H54 (cell line): ENCODE data around the gene AKT2.

Source experiments
- DNase-seq: peaks from one replicate; pipeline ENCODE4 v3.0.0; 2011; ENCODE audit warnings: low spot score, mixed read lengths; ENCODE audit not compliant: insufficient read length
- FAIRE-seq: peaks from 3 replicates; lab custom pipeline; 2011; peaks lifted over from hg19 to GRCh38; lab: Jason Lieb, UNC
- POLR2A ChIP-seq: IDR thresholded peaks from 2 replicates; pipeline ENCODE4 v1.6.1; 2011; ENCODE audit warnings: low read depth, mild to moderate bottlenecking, low read length

AKT2 gene

DNA sequence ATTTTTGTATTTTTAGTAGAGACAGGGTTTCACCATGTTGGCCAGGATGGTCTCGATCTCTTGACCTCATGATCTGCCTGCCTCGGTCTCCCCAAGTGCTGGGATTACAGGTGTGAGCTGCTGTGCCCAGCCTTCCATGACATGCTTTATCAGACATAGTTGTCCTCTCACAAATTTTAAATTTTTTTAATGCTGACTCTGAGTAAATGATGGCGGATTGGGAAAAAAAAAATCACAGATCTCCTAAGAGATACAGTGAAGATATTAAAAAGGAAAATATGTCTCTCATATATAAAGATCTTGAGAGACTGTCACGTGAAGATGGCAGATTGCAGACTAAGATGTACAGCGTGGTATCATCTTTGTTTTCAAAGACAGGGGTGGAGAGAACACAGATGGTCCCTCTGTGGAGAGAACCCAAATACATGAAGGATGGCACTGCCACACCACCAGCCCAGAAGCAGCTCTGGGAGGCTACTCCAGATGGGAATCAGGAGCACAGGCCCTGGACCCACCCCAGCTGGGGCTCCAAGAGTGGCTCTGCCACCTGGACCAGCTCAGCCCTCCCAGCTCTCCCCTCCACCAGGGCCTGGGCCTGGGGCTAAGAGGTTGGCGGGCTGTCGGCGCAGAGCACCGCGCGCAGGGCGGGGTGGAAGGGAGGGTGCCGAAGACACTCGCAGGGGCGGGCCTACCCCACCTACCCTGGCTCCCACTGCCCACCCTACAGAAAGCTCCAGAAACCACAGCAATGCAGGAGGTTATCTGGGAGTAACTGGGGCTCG, 38.7 kb downstream of the AKT2 start:
- FAIRE-seq (no peak), DNase-seq (no peak)
- TF ChIP-seq POLR2A = no peak

DNA sequence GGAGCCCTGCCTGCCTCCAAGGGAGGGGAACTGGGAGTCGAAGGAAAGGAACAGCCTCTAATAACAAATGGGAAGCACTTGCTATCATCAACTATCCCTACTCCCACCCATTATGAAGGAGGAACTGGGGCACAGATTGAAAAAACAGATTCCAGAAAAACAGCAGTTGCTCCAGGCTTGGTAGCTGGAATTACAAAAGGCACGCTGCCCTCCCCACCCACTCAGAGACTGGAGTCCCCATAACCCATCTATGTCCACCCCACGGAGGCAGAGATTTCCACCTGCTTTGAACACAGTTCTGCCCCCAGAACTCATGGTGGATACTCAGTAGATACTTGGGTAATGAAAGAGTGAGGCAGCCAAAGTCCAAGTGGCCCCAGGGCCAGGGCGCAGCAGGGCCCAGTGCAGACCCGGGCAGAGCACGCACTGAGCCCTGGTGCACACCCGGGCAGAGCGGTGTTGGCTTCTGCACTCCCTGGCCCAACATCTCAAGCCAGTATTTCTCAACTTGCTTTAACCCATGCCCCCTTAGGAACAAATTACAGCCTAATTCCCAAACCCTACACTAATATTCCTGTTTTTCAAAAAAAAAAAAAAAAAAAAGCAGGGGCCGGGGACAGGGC, 39.5 kb downstream of the AKT2 start:
- no peak for FAIRE-seq
- no peak for TF ChIP-seq POLR2A
- no peak for DNase-seq

DNA sequence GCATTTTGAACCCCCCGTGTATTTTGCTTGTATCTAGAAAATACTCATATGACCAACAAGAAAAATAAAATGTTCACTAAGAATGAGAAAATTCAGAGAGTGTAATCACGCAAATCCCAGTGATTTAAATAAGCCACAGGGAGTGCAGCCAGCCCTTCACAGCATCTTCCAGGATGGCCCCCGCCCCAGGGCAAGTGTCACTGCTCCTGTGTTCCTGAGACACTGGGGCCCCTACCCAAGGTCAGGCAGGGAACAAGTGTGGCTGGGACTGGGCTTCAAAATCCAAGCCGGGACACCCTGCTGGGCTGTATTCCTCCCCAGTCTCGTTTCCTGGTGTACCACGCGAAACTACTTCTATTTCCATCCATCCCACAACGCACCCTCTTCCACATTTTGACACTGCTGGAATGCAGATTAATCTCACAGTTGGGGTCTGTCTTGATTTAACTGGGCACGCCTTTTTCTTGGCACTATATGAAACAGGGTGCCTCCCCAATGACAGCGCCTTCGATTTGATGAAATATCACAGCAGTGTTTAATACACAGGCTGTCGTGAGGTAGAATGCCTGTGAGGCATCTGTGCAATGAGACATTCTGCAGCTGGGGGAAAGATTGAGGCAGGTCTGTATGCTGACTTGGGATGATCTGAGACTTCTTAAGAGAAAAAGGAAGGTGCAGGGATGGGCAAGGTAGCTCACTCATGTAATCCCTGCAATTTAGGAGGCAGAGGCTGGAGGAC, 40.4 kb downstream of the AKT2 start:
- DNase-seq (no peak), FAIRE-seq (no peak)
- TF ChIP-seq POLR2A = no peak

DNA sequence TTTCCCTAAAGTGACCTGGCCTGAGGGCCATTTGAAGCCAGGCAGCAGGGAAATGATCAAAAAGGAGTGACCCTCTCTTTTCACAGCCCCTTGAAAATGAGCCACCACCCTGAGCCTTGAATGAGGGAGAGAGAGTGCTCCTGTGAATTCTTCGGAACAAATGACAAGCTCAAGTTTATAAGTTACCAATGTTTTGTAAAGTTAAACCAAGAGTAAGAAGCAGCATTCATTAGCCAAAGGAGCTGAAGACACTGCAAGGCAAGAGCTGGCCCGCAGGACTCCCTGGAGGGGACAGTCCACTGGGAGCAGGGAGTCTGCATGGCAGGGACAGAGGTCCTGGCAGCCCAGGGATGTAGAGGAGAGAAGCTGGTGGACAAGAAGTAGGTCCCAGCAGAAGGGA, 42.0 kb downstream of the AKT2 start:
- FAIRE-seq (no peak), DNase-seq (no peak)
- no peak for TF ChIP-seq POLR2A

DNA sequence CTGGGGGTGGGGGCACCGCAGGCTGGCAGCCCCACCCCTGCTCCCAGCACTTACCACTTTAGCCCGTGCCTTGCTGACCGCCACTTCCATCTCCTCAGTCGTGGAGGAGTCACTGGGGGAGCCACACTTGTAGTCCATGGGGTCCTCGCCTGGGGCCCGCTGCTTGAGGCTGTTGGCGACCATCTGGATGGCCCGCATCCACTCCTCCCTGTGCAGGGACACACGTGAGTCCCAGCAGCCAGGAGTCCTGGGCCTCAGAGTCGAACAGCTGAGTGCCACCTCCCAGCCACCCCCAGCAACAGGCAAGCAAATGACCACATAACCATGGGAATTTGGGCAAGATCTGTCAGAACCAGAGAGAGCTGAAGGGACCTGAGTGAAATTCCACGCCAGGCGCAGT, 42.7 kb downstream of the AKT2 start:
- no peak for TF ChIP-seq POLR2A
- FAIRE-seq (no peak), DNase-seq (no peak)

DNA sequence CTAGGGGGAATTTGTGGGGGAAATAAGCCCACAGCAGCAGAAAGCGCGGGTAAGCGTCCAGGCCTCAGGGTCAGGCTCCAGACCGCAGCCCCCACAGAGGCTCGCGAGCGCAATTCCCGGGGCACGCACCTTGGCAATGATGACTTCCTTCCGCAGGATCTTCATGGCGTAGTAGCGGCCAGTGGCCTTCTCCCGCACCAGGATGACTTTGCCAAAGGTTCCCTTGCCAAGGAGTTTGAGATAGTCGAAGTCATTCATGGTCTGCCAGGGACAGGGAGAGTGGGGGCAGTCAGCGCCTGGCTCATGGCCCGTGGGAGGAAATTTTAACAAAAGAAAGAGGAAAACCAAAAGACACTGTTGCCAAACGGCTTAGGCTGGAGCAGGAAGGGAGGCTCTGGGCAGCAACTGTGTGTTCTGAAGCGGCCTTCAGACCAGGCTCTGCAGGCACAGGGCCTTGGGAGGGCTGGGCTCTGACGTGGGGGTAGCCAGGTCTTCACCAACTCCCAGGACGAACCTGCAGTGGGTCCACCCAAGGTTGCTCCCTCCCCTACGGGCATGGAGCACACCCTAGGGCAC, 43.2 kb downstream of the AKT2 start:
- FAIRE-seq (no peak), DNase-seq (no peak)
- no peak for TF ChIP-seq POLR2A

DNA sequence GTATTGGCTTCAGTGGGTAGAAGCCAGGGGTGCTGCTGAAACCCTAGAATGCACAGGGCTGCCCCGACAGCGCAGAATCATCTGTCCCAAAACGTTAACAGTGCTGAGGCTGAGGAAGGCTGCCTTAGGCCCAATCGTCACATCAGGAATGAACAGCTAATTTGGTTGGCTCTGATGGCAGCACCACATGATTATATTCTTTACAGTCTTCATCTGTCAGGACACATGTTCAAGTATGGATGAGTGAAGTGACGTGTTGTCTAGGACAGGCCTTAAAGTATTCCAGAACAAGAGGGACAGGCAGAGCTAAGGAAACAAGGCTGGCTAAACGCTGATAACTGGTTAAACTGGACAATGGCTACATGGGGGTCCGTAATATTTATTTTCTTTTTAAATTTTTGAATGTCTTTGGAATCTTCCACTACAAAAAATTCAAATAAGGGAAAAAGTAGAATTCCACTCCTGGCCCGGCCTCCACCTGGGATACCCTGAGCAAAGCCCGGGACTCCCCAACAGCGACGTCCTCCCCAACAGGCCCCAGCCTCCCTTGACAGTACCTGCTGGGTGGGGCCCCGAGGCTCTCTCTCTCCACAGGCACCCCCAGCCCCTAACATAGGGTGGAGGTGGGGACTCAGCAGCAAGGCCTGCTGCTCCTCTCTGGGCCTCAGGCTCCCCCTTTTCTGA, 43.9 kb downstream of the AKT2 start:
- FAIRE-seq = no peak
- TF ChIP-seq POLR2A = no peak
- no peak for DNase-seq

DNA sequence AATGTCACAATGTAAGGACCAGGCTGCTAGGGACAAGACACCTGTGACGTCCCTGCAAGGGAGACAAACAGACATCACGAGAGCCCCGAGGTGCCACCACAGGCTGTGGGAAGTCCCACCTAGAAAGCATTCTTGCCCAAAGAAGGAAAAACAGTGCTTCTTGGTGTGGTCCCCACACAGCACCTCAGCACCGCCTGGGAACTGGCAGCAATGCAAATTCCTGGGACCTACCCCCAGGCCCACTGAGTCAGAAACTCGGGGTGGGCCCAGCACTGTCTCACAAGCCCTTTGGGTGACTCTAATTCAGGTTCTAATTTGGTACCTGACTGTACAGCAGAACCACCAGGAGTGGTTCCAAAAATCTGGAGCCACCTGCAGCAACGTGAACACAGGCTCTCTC, 44.8 kb downstream of the AKT2 start:
- DNase-seq (no peak), FAIRE-seq (no peak)
- TF ChIP-seq POLR2A = no peak

DNA sequence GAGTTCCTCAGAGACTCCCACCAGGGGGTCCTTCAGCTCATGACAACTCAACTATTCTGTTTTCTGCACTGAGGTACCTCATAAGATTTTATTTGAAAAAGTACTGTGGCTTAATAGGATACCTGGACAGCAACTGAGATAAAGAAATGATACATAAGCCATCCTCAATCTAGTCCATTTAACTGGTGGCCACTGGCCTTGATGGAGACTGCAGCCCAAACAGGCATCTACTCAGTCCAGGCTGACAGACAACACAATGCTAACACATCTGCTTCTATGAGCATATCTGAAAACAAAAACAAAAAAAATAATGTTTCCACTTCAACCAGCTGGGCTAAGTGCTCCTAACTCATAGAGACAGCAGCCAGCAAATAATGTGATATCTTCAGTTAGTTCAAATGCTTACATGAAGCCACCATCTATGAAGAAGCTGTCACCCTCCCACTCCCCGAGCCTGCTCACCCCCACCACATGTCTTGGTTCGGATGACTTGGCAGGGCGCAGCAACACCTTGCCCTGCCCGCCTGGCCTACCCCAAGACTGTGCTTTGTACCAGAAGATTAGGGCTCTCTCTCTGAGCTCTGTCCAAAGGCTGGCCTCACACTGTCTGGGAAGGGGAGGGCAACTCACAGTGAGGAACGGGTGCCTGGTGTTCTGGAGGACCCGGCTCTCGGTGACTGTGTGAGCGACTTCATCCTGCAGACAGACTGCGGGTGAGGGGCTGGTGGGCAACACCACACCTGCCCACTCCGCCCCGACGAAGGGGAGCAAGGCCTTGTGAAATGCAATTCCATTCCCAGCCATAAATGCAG, 45.5 kb downstream of the AKT2 start:
- FAIRE-seq (no peak), DNase-seq (no peak)
- TF ChIP-seq POLR2A = no peak

DNA sequence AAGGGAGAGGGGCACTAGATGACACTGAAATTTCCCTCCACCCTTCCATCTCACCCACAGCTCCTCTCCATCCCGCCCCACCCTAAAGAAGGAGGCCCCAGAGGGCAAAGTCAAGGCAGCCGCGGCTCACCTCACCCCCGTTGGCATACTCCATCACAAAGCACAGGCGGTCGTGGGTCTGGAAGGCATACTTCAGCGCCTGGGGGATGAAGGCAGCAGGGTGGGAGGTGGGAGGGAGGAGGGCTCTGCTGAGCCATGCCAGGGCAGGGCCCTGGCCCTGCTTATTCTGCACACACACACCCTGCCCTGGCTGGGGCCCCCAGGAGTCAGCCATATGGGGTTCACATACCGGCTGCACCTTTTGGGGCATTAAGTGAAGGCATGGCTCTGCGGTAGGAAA, 46.4 kb downstream of the AKT2 start:
- DNase-seq (no peak), FAIRE-seq (no peak)
- no peak for TF ChIP-seq POLR2A

DNA sequence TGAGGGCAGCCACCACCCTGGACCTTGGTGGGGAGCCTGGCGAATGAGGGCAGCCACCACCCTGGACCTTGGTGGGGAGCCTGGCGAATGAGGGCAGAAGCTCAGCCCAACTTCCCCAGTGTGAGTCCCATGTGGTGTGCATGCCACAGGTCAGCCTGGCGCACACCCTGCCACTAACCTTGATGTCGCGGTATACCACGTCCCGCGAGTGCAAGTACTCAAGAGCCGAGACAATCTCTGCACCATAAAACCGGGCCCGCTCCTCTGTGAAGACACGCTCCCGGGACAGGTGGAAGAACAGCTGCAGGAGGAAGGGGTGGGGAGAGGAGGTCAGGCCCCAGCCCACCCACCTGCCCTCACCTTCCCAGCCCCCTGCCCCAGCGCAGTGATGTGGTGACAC, 47.4 kb downstream of the AKT2 start:
- FAIRE-seq (no peak), DNase-seq (no peak)
- TF ChIP-seq POLR2A = no peak

DNA sequence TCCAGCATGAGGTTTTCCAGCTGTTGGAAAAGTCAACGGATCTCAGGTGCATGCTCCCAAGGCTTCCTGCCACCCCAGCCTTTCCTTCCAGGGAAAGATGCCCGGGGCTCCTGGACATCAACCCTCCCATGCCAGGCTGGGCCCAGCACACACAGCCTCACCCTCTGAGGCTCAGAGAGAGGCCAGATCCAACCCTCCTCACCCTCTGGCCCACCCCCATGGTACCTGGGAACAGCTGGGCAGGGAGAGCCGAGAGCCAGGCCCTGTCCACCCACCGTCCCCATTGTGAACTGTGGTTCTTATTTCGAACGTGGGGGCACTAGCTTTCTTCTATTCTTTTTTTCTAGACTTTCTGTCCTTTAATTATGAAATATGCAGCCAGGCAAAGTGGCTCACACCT, 48.8 kb downstream of the AKT2 start:
- FAIRE-seq = no peak
- no peak for DNase-seq
- no peak for TF ChIP-seq POLR2A

DNA sequence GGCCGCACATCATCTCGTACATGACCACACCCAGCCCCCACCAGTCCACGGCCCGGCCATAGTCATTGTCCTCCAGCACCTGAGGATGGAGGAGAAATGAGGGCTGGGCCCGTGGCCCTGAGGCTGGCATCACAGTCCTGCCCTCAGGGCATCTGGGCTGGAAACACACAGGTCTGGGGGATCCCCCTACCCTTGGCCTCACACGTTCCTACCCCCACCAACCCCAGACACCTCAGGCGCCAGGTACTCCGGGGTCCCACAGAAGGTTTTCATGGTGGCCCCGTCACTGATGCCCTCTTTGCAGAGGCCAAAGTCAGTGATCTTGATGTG, 49.2 kb downstream of the AKT2 start:
- DNase-seq (no peak), FAIRE-seq (no peak)
- TF ChIP-seq POLR2A = no peak
